ENCODE data around the gene VMO1. TPM values are rescaled to one million over a fixed set of nuclear protein-coding genes. Genes with fewer than 3 reads are reported as not detected.

VMO1 gene
- total RNA-seq, 4 donors from 2014 or later = 1.3 to 3.5 TPM; not detected in 2

GRCh38 chr17:4800462-4801196, 14.5 kb upstream of the VMO1 start:
- peaks cover 0 to 17% (median 9%) of the 10 kb centered on the region in 3 donors for H3K4me1 ChIP-seq
- H3K27me3 ChIP-seq = no peaks in the 10 kb centered on the region
- H3K4me3 ChIP-seq = no peak overlapping the region
- H3K9me3 ChIP-seq = no peaks in the 10 kb centered on the region
- no peak overlapping the region for H3K27ac ChIP-seq
- no peak for ATAC-seq
- 54 to 87% methylated on average over 6 to 10 of the region's 10 CpGs for WGBS, 2 donors (ENCODE audit: low coverage in 1 of 2)
- no peak for TF ChIP-seq POLR2A (IDR thresholded peaks at IDR 0.05)
- no peak for TF ChIP-seq POLR2AphosphoS5 (IDR thresholded peaks at IDR 0.05)
- no peak for TF ChIP-seq CTCF (IDR thresholded peaks at IDR 0.05)
- no peak for TF ChIP-seq EP300 (IDR thresholded peaks at IDR 0.05)
- peaks cover 0 to 27% of the 10 kb centered on the region in 2 donors for H3K36me3 ChIP-seq

- WGBS, 2 donors (ENCODE audit: low coverage in 1 of 2) = 0% methylated on average over 3 to 7 of the region's 7 CpGs
Observed at GRCh38 chr17:4796552-4796920, 10.4 kb upstream of the VMO1 start.

GRCh38 chr17:4795168-4795567, 9.0 kb upstream of the VMO1 start:
- Histone ChIP-seq H3K4me1 (peaks cover 0 to 23% (median 9%) of the 10 kb centered on the region in 3 donors), H3K4me3 (no peak overlapping the region), H3K9me3 (no peaks in the 10 kb centered on the region), H3K36me3 (peaks cover 0 to 27% of the 10 kb centered on the region in 2 donors), H3K27me3 (no peaks in the 10 kb centered on the region), H3K27ac (peak overlapping the region in 3 of 4 donors; percentile 82 to 91 (median 86))
- no peak for ATAC-seq
- WGBS, 2 donors (ENCODE audit: low coverage in 1 of 2) = 94% methylated on average over 1 of the region's 1 CpG; no CpG with 5 or more reads in 1 of the 2 donors
- no peak for TF ChIP-seq POLR2AphosphoS5 (IDR thresholded peaks at IDR 0.05)
- no peak for TF ChIP-seq POLR2A (IDR thresholded peaks at IDR 0.05)
- TF ChIP-seq CTCF (IDR thresholded peaks at IDR 0.05) = no peak
- TF ChIP-seq EP300 (IDR thresholded peaks at IDR 0.05) = no peak

More at GRCh38 chr17:4796552-4796920, 10.4 kb upstream of the VMO1 start:
- Histone ChIP-seq H3K36me3 (peaks cover 0 to 27% of the 10 kb centered on the region in 2 donors), H3K4me3 (peak overlapping the region; percentile 64 to 78), H3K27me3 (no peaks in the 10 kb centered on the region), H3K27ac (peak overlapping the region; percentile 25 to 91 (median 84)), H3K4me1 (peaks cover 0 to 17% (median 9%) of the 10 kb centered on the region in 3 donors), H3K9me3 (no peaks in the 10 kb centered on the region)
- TF ChIP-seq CTCF (IDR thresholded peaks at IDR 0.05) (no peak), EP300 (IDR thresholded peaks at IDR 0.05) (no peak), POLR2A (IDR thresholded peaks at IDR 0.05) (no peak), POLR2AphosphoS5 (IDR thresholded peaks at IDR 0.05) (no peak)
- ATAC-seq = no peak

- Histone ChIP-seq H3K4me3 (peak overlapping the region; percentile 65 to 81), H3K4me1 (peaks cover 0 to 44% (median 23%) of the 10 kb centered on the region in 3 donors), H3K36me3 (no peaks in the 10 kb centered on the region), H3K9me3 (no peaks in the 10 kb centered on the region), H3K27ac (peak overlapping the region; percentile 71 to 98 (median 96)), H3K27me3 (peaks cover 6% of the 10 kb centered on the region)
- 39 to 42% methylated on average over 6 to 7 of the region's 7 CpGs for WGBS, 2 donors (ENCODE audit: low coverage in 1 of 2)
- TF ChIP-seq POLR2AphosphoS5 (IDR thresholded peaks at IDR 0.05) (no peak), POLR2A (IDR thresholded peaks at IDR 0.05) (no peak), EP300 (IDR thresholded peaks at IDR 0.05) (no peak), CTCF (IDR thresholded peaks at IDR 0.05) (no peak)
- no peak for ATAC-seq
Observed at GRCh38 chr17:4790705-4791088, 4.5 kb upstream of the VMO1 start.
